Fibroblast of pulmonary artery (primary cell): ENCODE measurements around the gene BMP5.

ENCODE experiments used
- DNase-seq: peaks from one replicate; pipeline ENCODE4 v3.0.0-alpha.2; 2010; ENCODE audit warnings: low read depth
- H3K4me3 ChIP-seq: replicated peaks from 2 replicates; pipeline ENCODE4 v1.5.1; 2011; ENCODE audit warnings: low read depth, mild to moderate bottlenecking, control low read depth, low read length, moderate library complexity
- CTCF ChIP-seq: IDR thresholded peaks from 2 replicates; pipeline ENCODE4 v1.5.1; 2011; ENCODE audit warnings: mild to moderate bottlenecking, control low read depth, low read length, inconsistent platforms; ENCODE audit errors: missing control alignments

Gene BMP5

GRCh38 chr6:55895972-55896730 lies 20.8 kb upstream of the BMP5 start:
- no peak for DNase-seq
- no peak overlapping the region for H3K4me3 ChIP-seq
- no peak for TF ChIP-seq CTCF

- TF ChIP-seq CTCF = no peak
- no peak for DNase-seq
- H3K4me3 ChIP-seq = no peak overlapping the region
Measured at GRCh38 chr6:55892749-55893357, 17.5 kb upstream of the BMP5 start.

DNA sequence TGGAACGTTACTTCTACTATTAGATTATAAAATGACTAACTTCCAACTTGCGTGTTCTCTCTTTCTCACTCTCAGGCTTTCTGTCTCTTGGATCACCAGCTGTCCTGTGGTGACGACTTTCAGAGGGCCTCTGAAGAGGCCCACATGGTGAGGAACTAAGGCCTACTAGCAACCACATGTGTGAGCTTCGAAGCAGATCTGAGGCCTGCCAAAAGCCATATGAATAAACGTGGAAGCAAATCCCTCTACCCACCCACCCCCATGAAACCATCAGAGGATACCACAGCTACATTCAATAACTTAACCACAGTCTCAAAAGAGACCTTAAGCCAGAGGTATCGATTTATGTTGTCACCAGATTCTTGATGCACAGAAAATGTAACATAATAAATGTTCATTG lies 13.5 kb upstream of the BMP5 start:
- no peak for TF ChIP-seq CTCF
- H3K4me3 ChIP-seq = no peak overlapping the region
- no peak for DNase-seq

- DNase-seq = peak; percentile 42
- no peak overlapping the region for H3K4me3 ChIP-seq
- peak; percentile 43 for TF ChIP-seq CTCF
Measured at GRCh38 chr6:55886185-55886836, 10.9 kb upstream of the BMP5 start.

GRCh38 chr6:55882718-55883569 lies 7.6 kb upstream of the BMP5 start:
- no peak overlapping the region for H3K4me3 ChIP-seq
- TF ChIP-seq CTCF = no peak
- peak; percentile 84 for DNase-seq

DNA sequence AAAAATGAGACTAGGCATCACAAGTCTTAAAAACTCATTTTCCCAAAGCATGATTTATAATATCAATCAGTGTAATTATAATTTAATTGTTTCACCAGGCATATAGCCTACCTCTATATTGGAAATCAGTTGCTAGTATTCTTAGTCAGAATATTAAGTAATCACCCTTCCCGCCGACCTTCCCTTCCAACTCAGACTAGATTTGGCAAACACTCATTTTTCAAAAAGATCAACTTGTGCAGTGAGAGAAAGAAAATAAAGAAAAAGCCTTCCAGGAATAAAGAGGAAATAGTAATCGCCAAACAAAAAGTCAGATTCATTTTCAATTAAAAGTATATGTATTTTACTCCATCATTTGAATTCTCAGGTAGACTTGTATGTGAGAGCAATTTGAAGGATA lies 1.9 kb upstream of the BMP5 start:
- TF ChIP-seq CTCF = no peak
- H3K4me3 ChIP-seq = no peak overlapping the region
- no peak for DNase-seq
